ENCODE measurements around the gene CENPS.

CENPS gene

GRCh38 chr1:10440794-10441193 lies 10.6 kb downstream of the CENPS start:
- Histone ChIP-seq H3K4me1 (no peaks in the 10 kb centered on the region), H3K27me3 (ENCODE audit: control insufficient read depth, insufficient read depth, low read length) (no peaks in the 10 kb centered on the region), H3K36me3 (ENCODE audit: control insufficient read depth, insufficient read depth, low read length) (no peaks in the 10 kb centered on the region), H3K4me3 (ENCODE audit: low read depth, low read length) (no peak overlapping the region), H3K9me3 (ENCODE audit: control insufficient read depth, low read length) (no peaks in the 10 kb centered on the region), H3K4me2 (ENCODE audit: low read length) (no peak overlapping the region), H3K79me2 (no peaks in the 10 kb centered on the region), H3K9ac (no peak overlapping the region), H2AFZ (no peak overlapping the region), H3K27ac (no peak overlapping the region)
- TF ChIP-seq CTCF (IDR thresholded peaks at IDR 0.05) = no peak

- Histone ChIP-seq H3K27ac (no peak overlapping the region), H3K79me2 (no peaks in the 10 kb centered on the region), H2AFZ (no peak overlapping the region), H3K9me3 (ENCODE audit: control insufficient read depth, low read length) (no peaks in the 10 kb centered on the region), H3K4me1 (no peaks in the 10 kb centered on the region), H3K36me3 (ENCODE audit: control insufficient read depth, insufficient read depth, low read length) (no peaks in the 10 kb centered on the region), H3K4me3 (ENCODE audit: low read depth, low read length) (no peak overlapping the region), H3K27me3 (ENCODE audit: control insufficient read depth, insufficient read depth, low read length) (no peaks in the 10 kb centered on the region), H3K4me2 (ENCODE audit: low read length) (no peak overlapping the region), H3K9ac (no peak overlapping the region)
- TF ChIP-seq CTCF (IDR thresholded peaks at IDR 0.05) = no peak
These were observed 14.0 kb downstream of the CENPS start for GRCh38 chr1:10444248-10444647.

GRCh38 chr1:10444795-10445397 lies 14.7 kb downstream of the CENPS start:
- Histone ChIP-seq H3K27ac (no peak overlapping the region), H3K4me2 (ENCODE audit: low read length) (no peak overlapping the region), H3K9me3 (ENCODE audit: control insufficient read depth, low read length) (no peaks in the 10 kb centered on the region), H3K4me1 (no peaks in the 10 kb centered on the region), H3K36me3 (ENCODE audit: control insufficient read depth, insufficient read depth, low read length) (no peaks in the 10 kb centered on the region), H3K9ac (no peak overlapping the region), H2AFZ (no peak overlapping the region), H3K27me3 (ENCODE audit: control insufficient read depth, insufficient read depth, low read length) (no peaks in the 10 kb centered on the region), H3K79me2 (no peaks in the 10 kb centered on the region), H3K4me3 (ENCODE audit: low read depth, low read length) (no peak overlapping the region)
- TF ChIP-seq CTCF (IDR thresholded peaks at IDR 0.05) = no peak

GRCh38 chr1:10446790-10447422 lies 16.7 kb downstream of the CENPS start:
- Histone ChIP-seq H3K36me3 (ENCODE audit: control insufficient read depth, insufficient read depth, low read length) (no peaks in the 10 kb centered on the region), H3K4me2 (ENCODE audit: low read length) (no peak overlapping the region), H3K79me2 (no peaks in the 10 kb centered on the region), H3K9ac (no peak overlapping the region), H3K27ac (no peak overlapping the region), H3K4me3 (ENCODE audit: low read depth, low read length) (no peak overlapping the region), H2AFZ (no peak overlapping the region), H3K27me3 (ENCODE audit: control insufficient read depth, insufficient read depth, low read length) (no peaks in the 10 kb centered on the region), H3K9me3 (ENCODE audit: control insufficient read depth, low read length) (no peaks in the 10 kb centered on the region), H3K4me1 (no peaks in the 10 kb centered on the region)
- TF ChIP-seq CTCF (IDR thresholded peaks at IDR 0.05) = no peak

GRCh38 chr1:10449751-10450150 lies 19.5 kb downstream of the CENPS start, which contains the start of gene CORT:
TSS of gene CORT (plus strand) at chr1:10450031. CDS start at chr1:10450224, 193 bp downstream.
- H3K4me2 ChIP-seq (ENCODE audit: low read length) = no peak within 1 kb of the TSS
- no peaks in the 10 kb centered on the region for H3K36me3 ChIP-seq (ENCODE audit: control insufficient read depth, insufficient read depth, low read length)
- no peak for TF ChIP-seq CTCF (IDR thresholded peaks at IDR 0.05)
- no peak within 1 kb of the TSS for H3K9ac ChIP-seq
- H3K4me3 ChIP-seq (ENCODE audit: low read depth, low read length) = no peak within 1 kb of the TSS
- H3K9me3 ChIP-seq (ENCODE audit: control insufficient read depth, low read length) = no peaks in the 10 kb centered on the region
- H2AFZ ChIP-seq = no peak within 1 kb of the TSS
- H3K4me1 ChIP-seq = no peaks in the 10 kb centered on the region
- no peaks in the 10 kb centered on the region for H3K27me3 ChIP-seq (ENCODE audit: control insufficient read depth, insufficient read depth, low read length)
- no peak within 1 kb of the TSS for H3K27ac ChIP-seq
- no peaks in the 10 kb centered on the region for H3K79me2 ChIP-seq

Data from parathyroid adenoma (tissue), 2 donors.